GM20000 (cell line): Measurements from ENCODE around the gene CLN5.

Experiments used
- DNase-seq: peaks from one replicate; pipeline ENCODE4 v3.0.0; 2012; ENCODE audit warnings: low spot score
- CTCF ChIP-seq: IDR thresholded peaks from 2 replicates; pipeline ENCODE4 v1.5.1; 2012; ENCODE audit warnings: mild to moderate bottlenecking, control low read depth; ENCODE audit errors: extremely low read depth, missing control alignments

The CLN5 gene

GRCh38 chr13:77022341-77022740, 30.5 kb downstream of the CLN5 start:
- TF ChIP-seq CTCF = no peak
- no peak for DNase-seq

- peak; percentile 83 for DNase-seq
Measured at GRCh38 chr13:77026255-77026860, 34.5 kb downstream of the CLN5 start.

DNA sequence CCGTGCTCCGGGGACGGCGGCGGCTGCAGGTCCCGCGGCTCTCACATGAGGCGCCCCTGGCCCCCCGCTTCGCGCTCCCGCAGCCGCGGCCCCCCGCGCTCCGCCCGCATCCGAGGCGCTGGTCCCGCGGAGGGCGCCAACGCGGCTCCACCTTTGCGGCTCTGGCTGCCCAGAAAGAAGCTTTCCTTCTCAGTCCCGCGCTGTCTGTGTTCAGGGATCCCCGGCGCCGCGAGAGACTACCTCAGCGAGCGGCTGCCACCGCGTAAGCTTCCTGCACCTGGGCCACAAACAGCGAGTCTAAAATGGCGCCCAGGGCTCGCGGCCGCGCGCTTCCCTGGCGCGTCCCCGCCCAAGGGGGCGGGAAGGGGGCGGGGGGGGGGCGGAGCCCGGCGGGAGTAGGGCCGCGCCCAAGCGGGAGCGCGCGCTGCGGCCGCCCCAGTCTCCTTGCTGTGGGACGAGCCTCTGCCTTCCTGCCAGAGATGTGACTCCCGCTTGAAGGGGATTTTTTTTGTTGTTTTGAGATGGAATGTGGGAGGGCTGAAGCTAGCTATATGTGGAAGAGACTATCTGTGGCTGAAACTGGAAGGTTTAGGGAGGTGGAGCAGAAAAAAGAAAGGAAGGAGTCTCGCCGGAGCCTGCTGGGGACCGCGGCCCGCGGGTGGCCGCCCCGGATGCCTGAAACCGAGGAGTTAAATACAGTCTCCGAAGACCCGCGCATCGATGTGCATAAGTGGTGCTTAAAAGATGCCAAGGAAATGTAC, 35.2 kb downstream of the CLN5 start, which contains the start of gene FBXL3:
Gene FBXL3, minus strand, starts transcription at position 299 of the 761 bp plus-strand sequence. CDS start 5,299 bp downstream, outside the sequence.
- no peak for TF ChIP-seq CTCF
- DNase-seq = peak; percentile 95

More at GRCh38 chr13:77026255-77026860, 34.5 kb downstream of the CLN5 start:
- no peak for TF ChIP-seq CTCF

DNA sequence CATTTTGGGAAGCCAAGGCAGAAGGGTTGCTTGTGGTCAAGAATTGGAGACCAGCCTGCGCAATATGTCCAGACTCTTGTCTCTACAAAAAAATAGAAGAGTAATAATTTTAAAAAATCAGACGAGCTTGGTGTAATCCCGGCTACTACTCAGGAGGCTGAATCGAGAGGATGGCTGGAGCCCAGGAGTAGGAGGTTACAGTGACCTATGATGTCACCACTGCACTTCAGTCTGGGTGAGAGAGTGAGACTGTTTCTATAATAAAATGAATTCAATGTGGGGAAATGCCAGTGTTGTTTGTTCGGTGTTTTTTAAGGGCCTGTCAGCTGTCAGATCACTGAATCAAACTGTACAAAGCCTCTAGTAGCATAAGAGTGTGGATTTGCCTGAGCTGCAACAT, 36.3 kb downstream of the CLN5 start:
- no peak for TF ChIP-seq CTCF
- no peak for DNase-seq

GRCh38 chr13:77029436-77029835, 37.6 kb downstream of the CLN5 start:
- no peak for TF ChIP-seq CTCF
- DNase-seq = no peak

- TF ChIP-seq CTCF = no peak
Measured at GRCh38 chr13:77031656-77032243, 39.9 kb downstream of the CLN5 start.

DNA sequence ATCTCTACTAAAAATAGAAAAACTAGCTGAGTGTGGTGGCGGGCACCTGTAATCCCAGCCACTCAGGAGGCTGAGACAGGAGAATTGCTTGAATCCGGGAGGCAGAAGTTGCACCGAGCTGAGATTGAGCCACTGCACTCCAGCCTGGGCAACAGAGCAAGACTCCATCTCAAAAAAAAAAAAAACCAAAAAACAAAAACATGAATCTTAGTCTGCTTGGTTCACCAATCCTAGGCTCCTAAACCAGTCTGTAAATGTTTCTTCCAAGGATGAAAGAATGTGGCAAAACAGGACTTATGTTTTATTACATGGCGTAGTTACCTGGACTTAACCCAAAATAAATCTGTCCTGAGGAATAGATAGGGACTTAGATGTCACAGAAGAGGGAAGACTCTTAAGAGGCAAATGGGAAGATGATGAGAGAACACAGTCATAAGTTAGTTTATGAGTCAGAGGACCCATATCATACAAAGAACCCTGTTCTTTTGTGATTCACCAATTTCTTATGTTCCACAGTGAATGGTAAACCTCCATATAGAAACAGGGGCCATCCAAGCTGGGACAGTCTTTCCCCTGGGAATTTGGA, 41.9 kb downstream of the CLN5 start:
- no peak for TF ChIP-seq CTCF
- no peak for DNase-seq

More at GRCh38 chr13:77031656-77032243, 39.9 kb downstream of the CLN5 start:
- DNase-seq = no peak
